ENCODE results near the gene TGFBRAP1.

Gene TGFBRAP1

DNA sequence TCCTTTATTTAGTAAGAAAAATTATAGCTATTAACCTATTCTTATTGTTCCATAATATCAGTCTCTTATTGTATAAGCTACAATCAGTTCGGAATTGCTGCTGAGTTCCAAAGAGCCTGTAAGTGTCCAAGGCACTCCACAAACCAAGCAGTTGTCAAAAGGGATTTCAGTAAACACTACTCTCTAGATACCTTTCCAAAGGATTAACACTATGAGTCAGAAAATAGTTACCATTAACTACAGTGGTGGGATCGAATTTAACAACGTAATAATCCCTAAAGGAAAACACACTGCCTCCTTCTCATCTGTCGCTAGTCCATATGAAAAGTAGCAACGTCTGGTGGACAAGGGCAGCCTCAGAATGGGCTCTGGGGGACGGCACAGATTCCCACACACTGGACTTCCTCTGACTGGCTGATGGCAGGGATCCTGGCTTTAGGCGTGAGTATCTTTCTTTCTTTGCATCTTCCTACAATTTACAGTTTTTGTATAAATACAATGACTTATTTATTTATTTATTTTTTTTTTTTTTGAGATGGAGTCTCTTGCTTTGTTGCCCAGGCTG lies 8.8 kb downstream of the TGFBRAP1 start:
- Histone ChIP-seq H3K9ac (ENCODE audit: low read length) (no peak overlapping the region), H3K23ac (ENCODE audit: low read length in 2 of 2) (no peak overlapping the region), H3K79me1 (replicated peaks; ENCODE audit: low read length, poor library complexity, severe bottlenecking) (no peaks in the 10 kb centered on the region), H3K9me3 (ENCODE audit: control insufficient read depth, low read length) (no peaks in the 10 kb centered on the region), H4K91ac (ENCODE audit: low read length) (no peak overlapping the region), H2AK5ac (ENCODE audit: low read length, severe bottlenecking) (no peak overlapping the region), H3K18ac (ENCODE audit: low read depth in 1 of 2, low read length in 2 of 2) (no peak overlapping the region), H3K36me3 (ENCODE audit: control insufficient read depth in 1 of 2, insufficient read depth in 2 of 2, low read depth in 1 of 2, low read length in 2 of 2) (peaks cover 4 to 12% of the 10 kb centered on the region in 2 experiments), H2BK15ac (ENCODE audit: low read depth, poor library complexity, severe bottlenecking) (no peak overlapping the region), H3K4me3 (ENCODE audit: insufficient read depth in 1 of 2, low read depth in 1 of 2, low read length in 2 of 2) (no peak overlapping the region), H3K14ac (ENCODE audit: low read length in 2 of 2) (no peak overlapping the region), H4K8ac (ENCODE audit: low read length) (no peak overlapping the region), H3K4me2 (ENCODE audit: low read length, poor library complexity, severe bottlenecking) (peak overlapping the region; percentile 29), H3K27me3 (ENCODE audit: control insufficient read depth in 1 of 2, insufficient read depth in 1 of 2, low read length in 2 of 2) (no peaks in the 10 kb centered on the region), H2AFZ (ENCODE audit: low read depth, low read length) (no peak overlapping the region), H3K4me1 (ENCODE audit: control insufficient read depth, insufficient read depth, low read depth, low read length) (peaks cover 19% of the 10 kb centered on the region), H2BK120ac (ENCODE audit: low read depth, low read length) (no peak overlapping the region), H2BK12ac (ENCODE audit: low read length in 2 of 2) (no peak overlapping the region), H2BK5ac (ENCODE audit: low read depth, low read length, poor library complexity, severe bottlenecking) (no peak overlapping the region), H3K27ac (ENCODE audit: low read length, poor library complexity, severe bottlenecking) (peak overlapping the region; percentile 61), H3K4ac (ENCODE audit: low read depth in 1 of 2, low read length in 2 of 2) (no peak overlapping the region)
- 79% methylated on average over 6 of the region's 7 CpGs for WGBS
- peak; percentile 34 for DNase-seq

- peaks cover 9% of the 10 kb centered on the region for H3K4me1 ChIP-seq (ENCODE audit: control insufficient read depth, insufficient read depth, low read depth, low read length)
- H4K8ac ChIP-seq (ENCODE audit: low read length): no peak overlapping the region
- no peak overlapping the region for H3K27ac ChIP-seq (ENCODE audit: low read length, poor library complexity, severe bottlenecking)
- DNase-seq: no peak
- H3K9ac ChIP-seq (ENCODE audit: low read length): no peak overlapping the region
- H3K9me3 ChIP-seq (ENCODE audit: control insufficient read depth, low read length): no peaks in the 10 kb centered on the region
- no peak overlapping the region for H2BK120ac ChIP-seq (ENCODE audit: low read depth, low read length)
- no peak overlapping the region for H2BK12ac ChIP-seq (ENCODE audit: low read length in 2 of 2)
- no peak overlapping the region for H2BK5ac ChIP-seq (ENCODE audit: low read depth, low read length, poor library complexity, severe bottlenecking)
- no peak overlapping the region for H3K4ac ChIP-seq (ENCODE audit: low read depth in 1 of 2, low read length in 2 of 2)
- H4K91ac ChIP-seq (ENCODE audit: low read length): no peak overlapping the region
- 97% methylated on average over 3 of the region's 3 CpGs for WGBS
- H2BK15ac ChIP-seq (ENCODE audit: low read depth, poor library complexity, severe bottlenecking): no peak overlapping the region
- H3K4me2 ChIP-seq (ENCODE audit: low read length, poor library complexity, severe bottlenecking): no peak overlapping the region
- no peak overlapping the region for H3K14ac ChIP-seq (ENCODE audit: low read length in 2 of 2)
- no peak overlapping the region for H3K4me3 ChIP-seq (ENCODE audit: insufficient read depth in 1 of 2, low read depth in 1 of 2, low read length in 2 of 2)
- H2AK5ac ChIP-seq (ENCODE audit: low read length, severe bottlenecking): no peak overlapping the region
- H3K23ac ChIP-seq (ENCODE audit: low read length in 2 of 2): no peak overlapping the region
- H2AFZ ChIP-seq (ENCODE audit: low read depth, low read length): no peak overlapping the region
- H3K79me1 ChIP-seq (replicated peaks; ENCODE audit: low read length, poor library complexity, severe bottlenecking): no peaks in the 10 kb centered on the region
- H3K27me3 ChIP-seq (ENCODE audit: control insufficient read depth in 1 of 2, insufficient read depth in 1 of 2, low read length in 2 of 2): no peaks in the 10 kb centered on the region
- peaks cover 3% of the 10 kb centered on the region in 2 experiments for H3K36me3 ChIP-seq (ENCODE audit: control insufficient read depth in 1 of 2, insufficient read depth in 2 of 2, low read depth in 1 of 2, low read length in 2 of 2)
- H3K18ac ChIP-seq (ENCODE audit: low read depth in 1 of 2, low read length in 2 of 2): no peak overlapping the region
These were observed 11.6 kb downstream of the TGFBRAP1 start for GRCh38 chr2:105317937-105318336.

- Histone ChIP-seq H3K79me1 (replicated peaks; ENCODE audit: low read length, poor library complexity, severe bottlenecking) (no peaks in the 10 kb centered on the region), H3K36me3 (ENCODE audit: control insufficient read depth in 1 of 2, insufficient read depth in 2 of 2, low read depth in 1 of 2, low read length in 2 of 2) (peaks cover 0 to 2% of the 10 kb centered on the region in 2 experiments), H3K4ac (ENCODE audit: low read depth in 1 of 2, low read length in 2 of 2) (no peak overlapping the region), H3K4me1 (ENCODE audit: control insufficient read depth, insufficient read depth, low read depth, low read length) (peaks cover 3% of the 10 kb centered on the region), H2AK5ac (ENCODE audit: low read length, severe bottlenecking) (no peak overlapping the region), H2AFZ (ENCODE audit: low read depth, low read length) (no peak overlapping the region), H3K9me3 (ENCODE audit: control insufficient read depth, low read length) (no peaks in the 10 kb centered on the region), H3K4me3 (ENCODE audit: insufficient read depth in 1 of 2, low read depth in 1 of 2, low read length in 2 of 2) (no peak overlapping the region), H2BK15ac (ENCODE audit: low read depth, poor library complexity, severe bottlenecking) (no peak overlapping the region), H2BK12ac (ENCODE audit: low read length in 2 of 2) (no peak overlapping the region), H3K27ac (ENCODE audit: low read length, poor library complexity, severe bottlenecking) (no peak overlapping the region), H2BK5ac (ENCODE audit: low read depth, low read length, poor library complexity, severe bottlenecking) (no peak overlapping the region), H2BK120ac (ENCODE audit: low read depth, low read length) (no peak overlapping the region), H3K18ac (ENCODE audit: low read depth in 1 of 2, low read length in 2 of 2) (no peak overlapping the region), H3K23ac (ENCODE audit: low read length in 2 of 2) (no peak overlapping the region), H3K4me2 (ENCODE audit: low read length, poor library complexity, severe bottlenecking) (no peak overlapping the region), H3K9ac (ENCODE audit: low read length) (no peak overlapping the region), H3K27me3 (ENCODE audit: control insufficient read depth in 1 of 2, insufficient read depth in 1 of 2, low read length in 2 of 2) (no peaks in the 10 kb centered on the region), H3K14ac (ENCODE audit: low read length in 2 of 2) (no peak overlapping the region), H4K8ac (ENCODE audit: low read length) (no peak overlapping the region), H4K91ac (ENCODE audit: low read length) (no peak overlapping the region)
- DNase-seq: no peak
- WGBS: 43% methylated on average over 2 of the region's 3 CpGs
These were observed 14.2 kb downstream of the TGFBRAP1 start for GRCh38 chr2:105315314-105315713.

DNA sequence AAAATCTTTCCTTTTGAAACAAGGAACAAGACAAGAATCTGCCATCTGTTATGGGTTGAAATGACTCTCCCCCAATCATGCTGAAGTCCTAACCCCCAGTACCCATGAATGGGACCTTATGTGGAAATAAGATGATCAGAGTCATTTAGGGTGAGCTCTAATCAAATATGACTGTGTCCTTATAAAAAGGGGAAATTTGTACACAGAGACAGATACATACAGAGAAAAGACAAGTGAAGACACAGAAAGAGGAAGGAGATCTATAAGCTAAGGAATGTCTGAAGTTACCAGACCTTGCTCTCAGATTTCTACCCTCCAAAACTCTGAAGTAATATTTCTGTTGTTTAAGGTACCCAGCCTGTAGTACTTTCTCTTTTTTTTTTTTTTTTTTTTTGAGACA lies 15.7 kb downstream of the TGFBRAP1 start:
- Histone ChIP-seq H3K14ac (ENCODE audit: low read length in 2 of 2) (no peak overlapping the region), H2AFZ (ENCODE audit: low read depth, low read length) (no peak overlapping the region), H2BK5ac (ENCODE audit: low read depth, low read length, poor library complexity, severe bottlenecking) (no peak overlapping the region), H3K79me1 (replicated peaks; ENCODE audit: low read length, poor library complexity, severe bottlenecking) (no peaks in the 10 kb centered on the region), H2BK15ac (ENCODE audit: low read depth, poor library complexity, severe bottlenecking) (no peak overlapping the region), H3K9me3 (ENCODE audit: control insufficient read depth, low read length) (no peaks in the 10 kb centered on the region), H3K36me3 (ENCODE audit: control insufficient read depth in 1 of 2, insufficient read depth in 2 of 2, low read depth in 1 of 2, low read length in 2 of 2) (peaks cover 3 to 7% of the 10 kb centered on the region in 2 experiments), H3K9ac (ENCODE audit: low read length) (no peak overlapping the region), H4K8ac (ENCODE audit: low read length) (no peak overlapping the region), H2BK12ac (ENCODE audit: low read length in 2 of 2) (no peak overlapping the region), H3K23ac (ENCODE audit: low read length in 2 of 2) (no peak overlapping the region), H3K4me3 (ENCODE audit: insufficient read depth in 1 of 2, low read depth in 1 of 2, low read length in 2 of 2) (no peak overlapping the region), H3K4me2 (ENCODE audit: low read length, poor library complexity, severe bottlenecking) (no peak overlapping the region), H4K91ac (ENCODE audit: low read length) (no peak overlapping the region), H3K27me3 (ENCODE audit: control insufficient read depth in 1 of 2, insufficient read depth in 1 of 2, low read length in 2 of 2) (no peaks in the 10 kb centered on the region), H3K4ac (ENCODE audit: low read depth in 1 of 2, low read length in 2 of 2) (no peak overlapping the region), H2AK5ac (ENCODE audit: low read length, severe bottlenecking) (no peak overlapping the region), H3K18ac (ENCODE audit: low read depth in 1 of 2, low read length in 2 of 2) (no peak overlapping the region), H3K4me1 (ENCODE audit: control insufficient read depth, insufficient read depth, low read depth, low read length) (peaks cover 2% of the 10 kb centered on the region), H3K27ac (ENCODE audit: low read length, poor library complexity, severe bottlenecking) (no peak overlapping the region), H2BK120ac (ENCODE audit: low read depth, low read length) (no peak overlapping the region)
- no peak for DNase-seq

All from mesenchymal stem cell (in vitro differentiated cells and primary cell).